GM18505 (cell line): ENCODE data around the gene CKLF.
"Not testable (repeated sequence)": the region's sequence is repeated elsewhere in the genome, so short reads cannot be mapped to it uniquely, and the experiment has no call there.

Source experiments
- ATAC-seq: cut with Tn5 transposase; IDR thresholded peaks from one replicate; pipeline ENCODE4 v1.9.1; 2021; ENCODE audit not compliant: unreplicated experiment
- POLR2A ChIP-seq: IDR thresholded peaks from 4 replicates; pipeline ENCODE4 v1.6.1; 2011; ENCODE audit warnings: borderline replicate concordance; ENCODE audit not compliant: insufficient read depth, insufficient read length; ENCODE audit errors: extremely low read depth

CKLF gene

GRCh38 chr16:66598111-66598510, 45.7 kb downstream of the CKLF start:
- TF ChIP-seq POLR2A = no peak
- ATAC-seq = no peak

GRCh38 chr16:66599726-66600125, 47.4 kb downstream of the CKLF start:
- ATAC-seq = no peak
- no peak for TF ChIP-seq POLR2A

DNA sequence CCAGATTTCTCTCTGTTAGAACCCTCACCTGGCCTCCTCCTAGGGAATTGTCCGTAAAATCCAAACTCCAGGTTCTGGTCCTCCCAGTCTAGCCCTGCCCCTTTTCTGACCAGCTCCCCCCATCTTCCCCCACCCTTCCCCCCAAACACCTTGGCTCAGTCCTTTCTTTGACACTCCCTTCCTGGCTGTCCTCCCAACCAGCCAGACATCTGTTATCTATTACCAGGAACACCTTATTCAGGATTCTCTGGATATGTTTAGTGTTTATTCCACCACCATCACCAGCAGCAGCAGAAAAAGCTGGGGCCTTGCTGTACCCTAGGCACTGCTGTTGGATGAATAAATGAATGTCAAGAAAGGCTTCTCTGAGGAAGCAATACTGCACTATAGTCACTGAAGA, 48.1 kb downstream of the CKLF start:
- ATAC-seq = no peak
- no peak for TF ChIP-seq POLR2A

DNA sequence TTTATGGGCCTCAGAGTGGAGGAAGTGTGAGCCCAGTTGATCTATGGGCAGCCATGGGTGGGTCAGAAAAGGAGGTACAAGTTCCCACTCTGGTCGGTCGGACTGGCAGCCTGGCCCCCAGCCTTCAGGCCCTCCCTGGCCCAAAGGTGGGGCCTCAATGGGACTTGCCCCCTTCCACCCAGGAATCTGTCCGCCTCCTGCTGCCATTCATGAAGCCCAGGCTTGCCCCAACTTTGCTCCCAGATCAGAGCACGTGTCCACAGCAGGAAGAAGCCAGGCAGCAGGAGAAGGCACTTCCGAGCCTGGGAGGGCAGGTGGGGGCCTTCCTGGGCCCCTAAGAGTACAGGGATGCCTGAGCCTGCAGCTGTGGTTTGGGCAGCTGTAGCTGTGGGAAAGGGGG, 49.1 kb downstream of the CKLF start:
- no peak for TF ChIP-seq POLR2A
- ATAC-seq = no peak

DNA sequence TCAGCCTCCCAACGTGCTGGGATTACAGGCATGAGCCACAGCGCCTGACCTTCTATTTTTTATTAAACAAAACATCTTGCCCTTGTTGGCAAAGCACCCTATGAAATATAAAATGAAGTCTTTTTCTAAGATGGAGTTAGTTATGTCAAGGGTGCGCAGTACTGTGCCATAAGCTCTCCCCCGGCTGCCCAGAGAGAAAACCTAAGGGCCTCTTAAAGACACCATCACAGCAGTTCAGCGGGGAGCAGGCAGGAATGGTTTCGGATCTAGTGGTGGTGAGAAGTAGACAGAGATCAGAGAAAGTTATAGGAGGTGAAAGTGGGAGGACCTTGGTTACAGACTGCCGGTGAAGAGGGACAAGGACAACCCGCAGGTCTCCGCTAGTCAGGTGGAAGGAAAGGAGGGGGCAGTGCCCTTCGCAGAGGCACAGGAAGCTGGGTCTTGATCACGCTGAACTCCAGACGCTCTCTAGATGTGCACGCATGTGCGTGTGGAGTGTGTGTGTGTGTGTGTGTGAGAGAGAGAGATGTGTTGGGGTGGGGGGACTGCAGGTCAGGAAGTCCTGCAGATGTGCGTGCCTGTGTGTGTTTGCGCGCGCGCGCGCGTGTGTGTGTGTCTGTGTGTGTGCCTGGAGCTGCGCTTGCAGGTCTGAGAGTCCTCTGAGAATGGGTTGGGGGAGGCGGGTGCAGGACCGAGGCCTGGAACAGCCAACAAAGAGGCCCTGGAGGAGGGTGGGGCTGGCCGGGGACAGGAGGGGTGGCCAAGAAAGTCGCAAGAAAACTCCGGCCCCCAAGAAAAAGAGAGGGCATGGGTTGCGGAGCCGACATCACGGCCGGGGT, 51.4 kb downstream of the CKLF start:
- ATAC-seq = peak; percentile 36
- peak; percentile 51 for TF ChIP-seq POLR2A

GRCh38 chr16:66604376-66605176, 52.2 kb downstream of the CKLF start, which contains the start of gene CMTM3:
Gene CMTM3, plus strand, starts transcription at chr16:66604704. Its CDS starts 102 bp downstream, at chr16:66604806.
- peak; percentile 53 for ATAC-seq

DNA sequence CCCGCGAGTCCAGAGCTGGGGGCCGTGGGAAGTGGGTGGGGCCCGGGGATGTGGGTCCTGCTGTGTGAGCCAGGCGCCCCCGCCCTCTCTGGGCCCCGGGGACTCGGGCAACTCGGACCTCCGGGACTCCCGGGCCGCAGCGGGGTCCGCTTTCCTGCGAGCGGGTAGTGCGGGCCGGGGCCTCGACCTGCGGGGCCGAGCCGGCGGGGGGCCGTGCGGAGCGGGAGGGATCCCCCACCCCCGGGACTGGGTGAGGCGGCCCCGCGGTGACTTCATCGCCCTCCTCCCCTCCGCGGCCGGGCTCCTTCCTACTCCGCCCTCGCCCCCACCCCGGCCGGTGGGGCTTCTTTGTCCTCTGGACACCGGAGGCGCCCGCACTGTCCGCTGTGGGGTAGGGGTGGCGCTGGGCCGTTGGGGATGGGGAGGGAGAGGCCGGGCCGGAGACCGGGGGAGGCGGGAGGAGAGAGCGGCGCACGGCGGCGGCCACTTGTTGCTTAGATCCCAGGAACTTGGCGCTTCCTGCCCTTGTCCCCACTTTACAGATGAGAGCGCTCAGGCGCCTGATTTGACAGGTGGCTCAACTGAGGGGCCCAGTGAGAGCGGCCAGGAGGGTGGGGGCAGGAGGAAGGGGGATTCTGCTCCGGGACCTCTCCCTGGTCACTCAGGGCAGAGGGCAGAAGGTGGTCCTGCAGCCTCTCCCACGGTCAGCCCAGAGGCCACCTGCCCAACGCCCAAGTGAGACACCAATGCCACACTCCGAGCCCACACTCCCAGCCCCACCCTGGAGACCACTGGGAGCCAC, 53.0 kb downstream of the CKLF start:
- peak; percentile 19 for ATAC-seq
- no peak for TF ChIP-seq POLR2A

More at GRCh38 chr16:66604376-66605176, 52.2 kb downstream of the CKLF start, which contains the start of gene CMTM3:
- TF ChIP-seq POLR2A = peak; percentile 53

GRCh38 chr16:66605979-66606751, 53.8 kb downstream of the CKLF start:
- ATAC-seq = peak; percentile 32
- TF ChIP-seq POLR2A = no peak

DNA sequence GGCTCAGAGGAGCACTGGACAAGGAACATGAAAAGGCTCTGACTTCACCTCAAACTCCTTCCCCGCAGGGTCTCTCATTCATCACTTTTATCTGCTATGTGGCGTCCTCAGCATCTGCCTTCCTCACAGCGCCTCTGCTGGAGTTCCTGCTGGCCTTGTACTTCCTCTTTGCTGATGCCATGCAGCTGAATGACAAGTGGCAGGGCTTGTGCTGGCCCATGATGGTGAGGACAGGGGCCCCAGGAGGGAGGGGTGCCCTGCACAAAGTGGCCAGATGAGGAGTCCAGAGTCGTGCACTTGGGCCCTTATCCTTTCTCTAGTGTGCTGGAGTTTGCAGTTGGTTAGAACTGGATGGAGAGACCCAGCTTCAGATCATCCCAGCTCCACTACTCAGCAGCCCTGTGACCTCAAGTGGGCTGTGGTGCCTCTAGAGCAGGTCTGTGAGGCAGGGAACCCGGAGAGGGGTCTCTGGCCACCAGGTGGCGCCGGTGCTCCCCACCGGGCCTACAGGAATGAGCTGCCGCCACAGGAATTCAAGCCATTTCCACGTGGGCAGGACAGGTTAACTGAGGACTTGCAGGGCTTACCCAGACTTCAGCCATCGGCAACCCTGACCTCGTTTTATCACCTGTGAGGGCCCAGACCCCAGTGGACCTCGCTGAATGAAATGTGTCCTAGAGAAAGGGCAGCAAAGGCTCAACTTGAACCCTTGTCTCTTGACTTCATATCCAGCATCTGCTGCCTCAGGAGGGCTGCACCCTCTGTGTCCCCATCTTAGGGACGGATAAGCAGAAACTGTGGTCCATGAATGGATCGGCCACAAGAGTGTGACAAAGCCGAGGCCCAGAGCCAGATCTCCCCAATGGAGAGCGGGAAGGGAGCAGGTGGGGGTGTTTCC, 56.1 kb downstream of the CKLF start:
- no peak for ATAC-seq
- TF ChIP-seq POLR2A = no peak

- no peak for ATAC-seq
- no peak for TF ChIP-seq POLR2A
These were observed 56.7 kb downstream of the CKLF start for GRCh38 chr16:66609139-66609510.

DNA sequence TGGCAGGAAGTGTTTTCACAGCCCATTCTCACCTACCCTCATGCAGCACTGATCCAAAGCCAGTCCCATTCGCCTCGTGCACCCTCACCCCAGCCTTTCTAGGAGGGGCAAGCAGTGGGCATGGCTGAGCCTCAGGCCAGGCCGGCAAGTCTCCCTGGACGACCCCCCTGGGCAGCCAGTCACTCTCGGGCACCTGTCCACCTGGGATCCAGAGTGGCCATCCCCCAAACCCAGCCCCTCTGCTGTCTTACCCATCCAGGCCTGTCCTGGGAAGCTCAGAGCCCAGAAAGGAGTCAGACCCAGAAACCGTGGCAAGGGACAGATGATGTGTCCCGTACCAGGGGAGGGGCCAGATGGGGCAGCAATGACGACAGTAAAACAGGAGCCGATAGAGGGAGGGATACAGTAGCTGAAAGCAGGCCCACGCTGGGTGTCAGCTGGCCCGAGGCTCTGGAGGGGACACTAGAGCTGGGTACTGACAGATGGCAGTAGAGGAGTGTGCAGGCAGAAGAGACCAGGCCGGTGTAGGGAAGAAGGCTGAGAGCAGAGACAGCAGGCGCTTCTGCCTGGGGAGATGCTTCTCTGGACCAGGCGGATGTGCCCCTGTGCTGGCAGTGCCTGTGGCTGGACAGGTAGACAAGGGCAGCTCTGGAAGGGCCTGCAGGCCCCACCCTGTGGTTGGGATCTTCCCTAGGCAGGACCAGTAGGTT, 57.9 kb downstream of the CKLF start:
- no peak for ATAC-seq
- TF ChIP-seq POLR2A = no peak

DNA sequence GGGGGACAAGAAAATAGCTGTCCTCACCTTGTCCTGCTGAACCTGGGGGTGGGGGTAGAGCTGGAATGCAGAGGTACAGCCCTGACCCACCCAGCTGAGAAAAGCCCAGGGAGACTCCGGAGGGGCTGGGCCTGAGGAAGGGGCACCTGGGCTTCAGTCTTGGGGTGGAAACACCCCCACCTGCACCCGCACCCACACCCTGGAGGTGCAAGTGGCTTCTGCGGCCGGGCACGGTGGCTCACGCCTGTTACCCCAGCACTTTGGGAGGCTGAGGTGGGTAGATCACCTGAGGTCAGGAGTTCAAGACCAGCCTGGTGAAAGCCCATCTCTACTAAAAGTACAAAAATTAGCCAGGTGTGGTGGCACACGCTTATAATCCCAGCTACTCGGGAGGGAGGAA, 59.5 kb downstream of the CKLF start:
- ATAC-seq = not testable (repeated sequence)
